HG02840 (cell line): ENCODE measurements around the gene PLP2.

ENCODE experiments used
- ATAC-seq: cut with Tn5 transposase; IDR thresholded peaks from one replicate; pipeline ENCODE4 v1.9.1; 2021; ENCODE audit warnings: mild to moderate bottlenecking, moderate library complexity, moderate number of reproducible peaks; ENCODE audit not compliant: unreplicated experiment, low FRiP score

PLP2 gene

GRCh38 chrX:49186125-49187027 is 14.7 kb downstream of the PLP2 start, which contains the start of gene PRICKLE3:
PRICKLE3 (minus strand) TSS chrX:49186373; CDS start chrX:49186297, 76 bp downstream.
- no peak for ATAC-seq

- no peak for ATAC-seq
These were observed 15.3 kb downstream of the PLP2 start for GRCh38 chrX:49187028-49187394.

GRCh38 chrX:49187526-49187925 is 15.8 kb downstream of the PLP2 start:
- no peak for ATAC-seq

- no peak for ATAC-seq
These were observed 16.9 kb downstream of the PLP2 start for GRCh38 chrX:49188468-49189076.

- ATAC-seq: no peak
These were observed 17.9 kb downstream of the PLP2 start for GRCh38 chrX:49189606-49190005.

GRCh38 chrX:49190821-49191573 is 19.3 kb downstream of the PLP2 start:
- peak; percentile 93 for ATAC-seq

GRCh38 chrX:49191574-49192011 is 19.9 kb downstream of the PLP2 start:
- peak; percentile 14 for ATAC-seq

- ATAC-seq: no peak
These were observed 21.1 kb downstream of the PLP2 start for GRCh38 chrX:49192722-49193328.

- no peak for ATAC-seq
These were observed 21.9 kb downstream of the PLP2 start for GRCh38 chrX:49193542-49193964.

- no peak for ATAC-seq
These were observed 25.9 kb downstream of the PLP2 start for GRCh38 chrX:49197543-49198087.

GRCh38 chrX:49198540-49199314 is 27.0 kb downstream of the PLP2 start:
- ATAC-seq: no peak

GRCh38 chrX:49199315-49199595 is 27.6 kb downstream of the PLP2 start:
- no peak for ATAC-seq

GRCh38 chrX:49199906-49200771 is 28.4 kb downstream of the PLP2 start, which contains the start of gene SYP:
SYP (minus strand) TSS chrX:49200193; CDS start chrX:49200186, 7 bp downstream.
- peak; percentile 83 for ATAC-seq

GRCh38 chrX:49202022-49202421 is 30.3 kb downstream of the PLP2 start:
- no peak for ATAC-seq

GRCh38 chrX:49203536-49203935 is 31.8 kb downstream of the PLP2 start:
- no peak for ATAC-seq

GRCh38 chrX:49204017-49204416 is 32.3 kb downstream of the PLP2 start:
- no peak for ATAC-seq

- no peak for ATAC-seq
These were observed 33.0 kb downstream of the PLP2 start for GRCh38 chrX:49204709-49205108.

GRCh38 chrX:49205443-49205842 is 33.7 kb downstream of the PLP2 start:
- no peak for ATAC-seq

- ATAC-seq: no peak
These were observed 34.8 kb downstream of the PLP2 start for GRCh38 chrX:49206543-49206942.
